HG03135 (cell line): ENCODE data around the gene TEF.

Source experiments
- ATAC-seq: cut with Tn5 transposase; IDR thresholded peaks from one replicate; pipeline ENCODE4 v1.9.1; 2021; ENCODE audit warnings: mild to moderate bottlenecking, moderate library complexity; ENCODE audit not compliant: unreplicated experiment

Gene TEF

DNA sequence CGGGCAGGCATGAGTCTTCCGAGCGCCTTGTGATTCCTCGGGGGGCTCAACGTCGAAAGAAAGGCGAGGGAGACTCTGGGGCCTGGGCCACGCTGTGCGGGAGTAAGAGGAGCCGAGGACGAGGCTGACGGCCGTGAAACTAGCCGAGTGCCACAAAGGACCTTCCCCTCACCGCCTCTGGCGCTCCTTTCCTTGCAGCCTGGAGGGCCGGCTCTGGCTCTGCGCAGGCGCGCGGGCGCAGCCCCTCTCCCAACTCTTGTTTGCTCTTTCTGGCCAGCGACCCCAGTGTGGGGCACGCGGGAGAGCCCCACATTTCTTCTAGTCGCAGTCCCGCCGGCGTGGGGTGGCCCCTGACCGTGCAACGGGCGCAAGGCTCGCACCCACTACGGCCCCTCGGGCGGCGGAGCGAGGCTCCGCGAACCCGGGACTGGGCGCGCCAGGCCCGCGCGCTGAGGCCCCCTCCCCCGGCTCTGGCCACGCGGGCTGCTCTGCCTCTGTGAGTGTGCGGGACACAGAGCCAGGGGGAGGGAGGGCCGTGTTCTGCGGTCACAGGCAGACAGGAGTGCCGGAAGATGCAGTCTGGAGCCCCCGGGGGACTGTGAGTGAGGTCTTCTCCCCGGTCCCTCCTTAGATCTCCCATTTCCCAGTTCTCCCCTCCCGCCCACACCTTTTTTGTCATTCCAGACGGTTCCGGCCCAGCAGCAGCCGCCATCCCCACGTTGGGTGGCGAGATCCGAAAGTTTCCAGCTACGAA is 65.9 kb downstream of the TEF start:
- ATAC-seq = no peak

DNA sequence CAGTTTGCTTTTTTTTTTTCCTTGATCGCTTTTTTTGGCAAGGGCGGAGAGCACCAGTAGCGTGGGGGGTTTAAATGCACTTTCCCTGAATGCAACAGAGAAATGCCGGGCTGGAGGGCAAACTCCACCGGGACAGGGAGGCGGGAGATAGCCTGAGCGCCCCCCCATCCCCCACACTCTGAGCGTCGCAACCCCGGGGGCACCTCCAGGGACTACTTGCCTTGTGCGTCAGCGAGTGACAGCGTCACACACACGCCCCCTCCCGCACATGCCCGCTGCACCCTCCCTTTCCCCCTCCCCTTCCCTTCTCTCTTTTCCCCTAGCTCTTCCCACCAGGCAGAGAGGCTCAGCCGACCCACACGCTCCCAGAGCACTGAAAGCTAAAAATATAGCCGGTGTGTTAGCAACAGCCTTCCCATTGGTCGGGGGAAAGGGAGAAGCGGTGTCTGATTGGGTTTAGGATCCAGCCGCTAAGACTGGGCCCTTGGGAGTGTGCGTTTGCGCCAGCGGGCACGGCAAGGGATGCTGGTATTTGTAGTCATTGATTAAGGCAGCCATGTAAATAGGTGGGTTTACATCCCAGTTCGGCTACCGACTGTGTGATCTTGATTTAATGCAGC is 66.6 kb downstream of the TEF start:
- ATAC-seq = peak; percentile 48
